Right lobe of liver (tissue), 6 donors: Measurements from ENCODE around the gene GRB10. TPM values are rescaled to one million over a fixed set of nuclear protein-coding genes. Genes with fewer than 3 reads are reported as not detected.
A peak's percentile ranks its signal among the peaks of the same experiment; 100 is the strongest.

Experiments used
- ATAC-seq, 4 donors: fragments of 200-7000 bp; cut with Tn5 transposase; one replicate each; pipeline ENCODE4 v1.9.1; 2020; ENCODE audit warnings: mild to moderate bottlenecking in 4 of 4, moderate library complexity in 4 of 4
- DNase-seq, 3 donors: peaks; one replicate each; pipeline ENCODE4 v3.0.0-alpha.2; 2020
- H3K27ac ChIP-seq, 3 donors: fragments of 200-600 bp; one replicate each; pipeline ENCODE4 v1.8.0; 2022
- H3K27me3 ChIP-seq, 2 donors: fragments of 200-600 bp; one replicate each; pipeline ENCODE4 v1.8.0; 2022
- H3K36me3 ChIP-seq, 4 donors: fragments of 200-600 bp; sonication (generic) in 1 of 4; one replicate each; pipeline versions ENCODE4 v1.5.1 to v1.8.0; 2017 to 2022; ENCODE audit warnings: control low read depth in 1 of 4
- H3K4me1 ChIP-seq, 4 donors: fragments of 200-600 bp; sonication (generic) in 1 of 4; one replicate each; pipeline versions ENCODE4 v1.5.1 to v1.8.0; 2017 to 2022; ENCODE audit warnings: control low read depth in 1 of 4
- H3K4me3 ChIP-seq, 3 donors: fragments of 200-600 bp; one replicate each; pipeline ENCODE4 v1.8.0; 2022
- H3K9me3 ChIP-seq, 4 donors: fragments of 200-600 bp; sonication (generic) in 1 of 4; one replicate each; pipeline versions ENCODE4 v1.5.1 to v1.8.0; 2017 to 2022; ENCODE audit warnings: control low read depth in 1 of 4
- CTCF ChIP-seq, 4 donors: fragments of 200-600 bp in 3 of 4; fragments of 450-650 bp in 1 of 4; IDR thresholded peaks; one replicate each; pipeline versions ENCODE4 v1.5.1 to v1.8.0; 2016 to 2022; ENCODE audit warnings: antibody characterized with exemption in 4 of 4, mild to moderate bottlenecking in 2 of 4
- POLR2A ChIP-seq: fragments of 450-650 bp; IDR thresholded peaks from one replicate; pipeline ENCODE4 v1.6.1; 2017; ENCODE audit warnings: antibody characterized with exemption, mild to moderate bottlenecking
- WGBS: methylation state at CpG from one replicate; pipeline ENCODE4 v1.1.6; 2018; ENCODE audit warnings: low coverage, low lambda C conversion rate; ENCODE audit not compliant: insufficient coverage; ENCODE audit errors: missing lambda C conversion rate; 5-methylcytosine and 5-hydroxymethylcytosine counted together
- intact Hi-C, 2 donors: fragments of 100-400 bp; cut with DNase I; formaldehyde crosslinking; loops; one replicate each; pipeline versions ENCODE4 v1.11.2 to v1.14.1; 2022
- total RNA-seq, 6 experiments: library from RNA; depleted of rRNA in 2 of 6; stranded (reverse); fragments of >200 nt in 2 of 6; fragmentation: NEBNext Ultra II Directional in 3 of 6; extraction: Animal tissue kit (Norgen Biotek cat#: 25700) in 3 of 6; gene quantifications; one replicate each; pipeline versions ENCODE4 v1.1.0 to v1.2.4, GENCODE V29; 2016 to 2023
- donor health status: DM: no; HTN: yes; CAD: no.
- donor health status: DM: no; HTN: no; CAD: no.
- donor health status: DM: no; HTN: no; CAD: no.
- donor health status: DM: no; HTN: yes; CAD: no.
- donor health status: DM: no; HTN: yes; CAD: no.

GRB10 gene
- total RNA-seq, 6 experiments from 2014 or later: 24.9 to 55.5 (median 40.0) TPM

GRCh38 chr7:50676740-50677637 is 105.7 kb downstream of the GRB10 start:
- H3K27ac ChIP-seq: peak overlapping the region; percentile 38 to 79 (median 74)
- WGBS: 43% methylated on average over 11 of the region's 13 CpGs
- ATAC-seq: peak; percentile 41 to 64 (median 62)
- no peaks in the 10 kb centered on the region for H3K9me3 ChIP-seq
- H3K36me3 ChIP-seq: peaks cover 0 to 12% (median 6%) of the 10 kb centered on the region in 4 donors
- intact Hi-C loops: loop anchor here in 1 of 2 donors (10.0 kb wide), 1 partner anchor 52 kb away; no protein-coding TSS in a partner anchor
- peak overlapping the region in 1 of 3 donors; percentile 4 for H3K4me3 ChIP-seq
- TF ChIP-seq CTCF (IDR thresholded peaks at IDR 0.05) (no peak), POLR2A (no peak)
- DNase-seq: peak in 1 of 3 donors; percentile 70
- no peaks in the 10 kb centered on the region for H3K27me3 ChIP-seq
- peaks cover 0 to 67% (median 28%) of the 10 kb centered on the region in 4 donors for H3K4me1 ChIP-seq

GRCh38 chr7:50676079-50676478 is 106.6 kb downstream of the GRB10 start:
- TF ChIP-seq POLR2A: no peak
- TF ChIP-seq CTCF (IDR thresholded peaks at IDR 0.05): no peak
- no peak overlapping the region for H3K4me3 ChIP-seq
- intact Hi-C loops: loop anchor here in 1 of 2 donors (10.0 kb wide), 1 partner anchor 51 kb away; no protein-coding TSS in a partner anchor
- H3K4me1 ChIP-seq: peaks cover 0 to 58% (median 23%) of the 10 kb centered on the region in 4 donors
- peak overlapping the region; percentile 38 to 79 (median 74) for H3K27ac ChIP-seq
- peaks cover 0 to 12% (median 6%) of the 10 kb centered on the region in 4 donors for H3K36me3 ChIP-seq
- ATAC-seq (no peak), DNase-seq (no peak)
- no peaks in the 10 kb centered on the region for H3K27me3 ChIP-seq
- H3K9me3 ChIP-seq: no peaks in the 10 kb centered on the region
- WGBS: 38% methylated on average over 5 of the region's 5 CpGs

GRCh38 chr7:50674896-50675835 is 107.5 kb downstream of the GRB10 start:
- no peak for TF ChIP-seq CTCF (IDR thresholded peaks at IDR 0.05)
- TF ChIP-seq POLR2A: no peak
- ATAC-seq: no peak
- 78% methylated on average over 11 of the region's 11 CpGs for WGBS
- DNase-seq: no peak
- no peak overlapping the region for H3K27ac ChIP-seq
- intact Hi-C loops: loop anchor here in 1 of 2 donors (10.0 kb wide), 1 partner anchor 50 kb away; no protein-coding TSS in a partner anchor
- no peaks in the 10 kb centered on the region for H3K9me3 ChIP-seq
- no peak overlapping the region for H3K4me3 ChIP-seq
- no peaks in the 10 kb centered on the region for H3K27me3 ChIP-seq
- peaks cover 0 to 12% (median 6%) of the 10 kb centered on the region in 4 donors for H3K36me3 ChIP-seq
- H3K4me1 ChIP-seq: peaks cover 0 to 49% (median 18%) of the 10 kb centered on the region in 4 donors

- H3K4me3 ChIP-seq: no peak overlapping the region
- H3K27ac ChIP-seq: no peak overlapping the region
- no peaks in the 10 kb centered on the region for H3K27me3 ChIP-seq
- intact Hi-C loops: loop anchor here in 1 of 2 donors (10.0 kb wide), 1 partner anchor 49 kb away; no protein-coding TSS in a partner anchor
- H3K4me1 ChIP-seq: peaks cover 0 to 41% (median 16%) of the 10 kb centered on the region in 4 donors
- TF ChIP-seq CTCF (IDR thresholded peaks at IDR 0.05) (no peak), POLR2A (no peak)
- WGBS: 100% methylated on average over 3 of the region's 10 CpGs
- ATAC-seq (no peak), DNase-seq (no peak)
- peaks cover 0 to 12% (median 8%) of the 10 kb centered on the region in 4 donors for H3K36me3 ChIP-seq
- H3K9me3 ChIP-seq: no peaks in the 10 kb centered on the region
Measured at GRCh38 chr7:50674299-50674698, 108.4 kb downstream of the GRB10 start.
